Measurements from ENCODE around the gene ECI1.

Gene ECI1

GRCh38 chr16:2251296-2252111 is at the start of gene ECI1:
Gene ECI1 (minus strand): TSS chr16:2251587. CDS start chr16:2251566, 21 bp downstream.
- peak; percentile 94 for DNase-seq (ENCODE audit: low spot score)

- DNase-seq (ENCODE audit: low spot score) = no peak
These were observed 48.5 kb upstream of the ECI1 start for GRCh38 chr16:2299915-2300192.

- DNase-seq (ENCODE audit: low spot score) = no peak
These were observed 47.9 kb upstream of the ECI1 start for GRCh38 chr16:2299121-2299914.

GRCh38 chr16:2298621-2299020 is 47.2 kb upstream of the ECI1 start:
- DNase-seq (ENCODE audit: low spot score) = no peak

GRCh38 chr16:2297506-2297860 is 46.1 kb upstream of the ECI1 start:
- DNase-seq (ENCODE audit: low spot score) = no peak

GRCh38 chr16:2296661-2297505 is 45.5 kb upstream of the ECI1 start:
- peak; percentile 34 for DNase-seq (ENCODE audit: low spot score)

GRCh38 chr16:2295056-2295798 is 43.8 kb upstream of the ECI1 start:
- DNase-seq (ENCODE audit: low spot score) = no peak

- DNase-seq (ENCODE audit: low spot score) = no peak
These were observed 40.8 kb upstream of the ECI1 start for GRCh38 chr16:2292221-2292620.

- DNase-seq (ENCODE audit: low spot score) = no peak
These were observed 37.9 kb upstream of the ECI1 start for GRCh38 chr16:2289282-2289681.

GRCh38 chr16:2288726-2289125 is 37.3 kb upstream of the ECI1 start:
- DNase-seq (ENCODE audit: low spot score) = no peak

GRCh38 chr16:2287916-2288547 is 36.6 kb upstream of the ECI1 start:
- no peak for DNase-seq (ENCODE audit: low spot score)

- no peak for DNase-seq (ENCODE audit: low spot score)
These were observed 35.2 kb upstream of the ECI1 start for GRCh38 chr16:2286550-2286949.

- DNase-seq (ENCODE audit: low spot score) = no peak
These were observed 34.4 kb upstream of the ECI1 start for GRCh38 chr16:2285731-2286191.

- no peak for DNase-seq (ENCODE audit: low spot score)
These were observed 33.6 kb upstream of the ECI1 start for GRCh38 chr16:2284797-2285576.

- no peak for DNase-seq (ENCODE audit: low spot score)
These were observed 32.8 kb upstream of the ECI1 start for GRCh38 chr16:2284001-2284770.

- DNase-seq (ENCODE audit: low spot score) = peak; percentile 29
These were observed 31.6 kb upstream of the ECI1 start for GRCh38 chr16:2282866-2283555.

GRCh38 chr16:2282262-2282661 is 30.9 kb upstream of the ECI1 start:
- DNase-seq (ENCODE audit: low spot score) = no peak

- no peak for DNase-seq (ENCODE audit: low spot score)
These were observed 29.7 kb upstream of the ECI1 start for GRCh38 chr16:2280981-2281542.

- DNase-seq (ENCODE audit: low spot score) = no peak
These were observed 29.1 kb upstream of the ECI1 start for GRCh38 chr16:2280461-2280860.

All from cerebellar cortex (tissue), 1 donor.